HepG2 (cell line): ENCODE results near the gene CUEDC2. TPM values are rescaled to one million over a fixed set of nuclear protein-coding genes. Genes with fewer than 3 reads are reported as not detected.

ENCODE experiments used
- ATF7-NPFF ChIP-seq: sonication (generic); formaldehyde crosslinking; IDR thresholded peaks from 2 replicates; pipeline ENCODE4 v1.8.1; 2023; ENCODE audit warnings: mild to moderate bottlenecking, low read depth, missing genetic modification reagents, moderate library complexity
- CREB1 ChIP-seq, 2 experiments: fragments of 450-650 bp in 1 of 2; IDR thresholded peaks; 2 replicates each; pipeline ENCODE4 v1.6.1; 2016 to 2017; ENCODE audit warnings: control low read depth in 1 of 2, mild to moderate bottlenecking in 1 of 2, missing compliant biosample characterization in 1 of 2, missing genetic modification characterization in 1 of 2
- FOXK2 ChIP-seq: fragments of 450-650 bp; IDR thresholded peaks from 2 replicates; pipeline ENCODE4 v1.6.1; 2016
- HCFC1 ChIP-seq: fragments of 150-350 bp; IDR thresholded peaks from 2 replicates; pipeline ENCODE4 v1.6.1; 2014; ENCODE audit warnings: low read depth, low read length
- IKZF4 ChIP-seq: sonication (generic); formaldehyde crosslinking; IDR thresholded peaks from 2 replicates; pipeline ENCODE4 v1.5.1; 2020; ENCODE audit warnings: borderline replicate concordance, mild to moderate bottlenecking, low read depth, missing genetic modification reagents; ENCODE audit errors: not compliant biosample characterization
- KLF15 ChIP-seq: sonication (generic); formaldehyde crosslinking; IDR thresholded peaks from 2 replicates; pipeline ENCODE4 v1.8.1; 2023; ENCODE audit warnings: borderline replicate concordance, mild to moderate bottlenecking, inconsistent platforms, missing genetic modification reagents, mixed read lengths
- LCORL ChIP-seq, 2 experiments: fragments of 450-650 bp in 1 of 2; sonication (generic) in 1 of 2; formaldehyde crosslinking in 1 of 2; IDR thresholded peaks; 2 replicates each; pipeline versions ENCODE4 v1.5.0 to v1.6.1; 2017 to 2020; ENCODE audit warnings: antibody characterized with exemption in 1 of 2, missing genetic modification reagents in 1 of 2
- MIER2 ChIP-seq: IDR thresholded peaks from 2 replicates; pipeline ENCODE4 v1.6.1; 2016; ENCODE audit warnings: missing biosample characterization, missing genetic modification reagents
- MYC ChIP-seq: sonication (generic); formaldehyde crosslinking; IDR thresholded peaks from 2 replicates; pipeline ENCODE4 v1.9.0; 2021; ENCODE audit warnings: missing genetic modification reagents, borderline replicate concordance
- NR2F1 ChIP-seq, 2 experiments: fragments of 450-650 bp in 1 of 2; formaldehyde crosslinking in 1 of 2; IDR thresholded peaks; 2 replicates each; pipeline versions ENCODE4 v1.5.0 to v1.6.1; 2016 to 2020; ENCODE audit warnings: mild to moderate bottlenecking in 1 of 2, missing compliant biosample characterization in 1 of 2, missing genetic modification reagents in 1 of 2, moderate library complexity in 1 of 2
- SALL1 ChIP-seq: sonication (generic); formaldehyde crosslinking; IDR thresholded peaks from 2 replicates; pipeline ENCODE4 v1.8.0; 2022; ENCODE audit warnings: mild to moderate bottlenecking, missing genetic modification reagents
- SKI ChIP-seq: fragments of 450-650 bp; IDR thresholded peaks from one replicate; pipeline ENCODE4 v1.6.1; 2018; ENCODE audit warnings: mild to moderate bottlenecking; ENCODE audit not compliant: partially characterized antibody
- SKIL ChIP-seq: sonication (generic); formaldehyde crosslinking; IDR thresholded peaks from 2 replicates; pipeline ENCODE4 v1.8.0; 2022; ENCODE audit warnings: missing genetic modification reagents, mild to moderate bottlenecking, moderate library complexity, borderline replicate concordance
- SMYD3 ChIP-seq: sonication (generic); formaldehyde crosslinking; IDR thresholded peaks from 2 replicates; pipeline ENCODE4 v1.8.1; 2023; ENCODE audit warnings: mild to moderate bottlenecking, missing genetic modification reagents
- THAP9 ChIP-seq: sonication (generic); formaldehyde crosslinking; IDR thresholded peaks from 2 replicates; pipeline ENCODE4; 2020; ENCODE audit warnings: missing genetic modification reagents, mild to moderate bottlenecking, borderline replicate concordance
- ZFAT ChIP-seq: sonication (generic); formaldehyde crosslinking; conservative IDR thresholded peaks from 2 replicates; pipeline ENCODE4 v1.8.1; 2023; ENCODE audit warnings: missing genetic modification reagents, inconsistent platforms
- ZGPAT ChIP-seq: IDR thresholded peaks from 2 replicates; pipeline ENCODE4 v1.6.1; 2016; ENCODE audit warnings: mild to moderate bottlenecking
- ZNF124 ChIP-seq: sonication (generic); formaldehyde crosslinking; IDR thresholded peaks from 2 replicates; pipeline ENCODE4 v1.4.0; 2020; ENCODE audit warnings: missing genetic modification reagents
- ZNF180 ChIP-seq: sonication (generic); formaldehyde crosslinking; IDR thresholded peaks from 2 replicates; pipeline ENCODE4 v1.4.0; 2020; ENCODE audit warnings: low read depth, missing genetic modification reagents, borderline replicate concordance
- ZNF331 ChIP-seq: sonication (generic); formaldehyde crosslinking; IDR thresholded peaks from 2 replicates; pipeline ENCODE4 v1.4.0; 2020; ENCODE audit warnings: missing genetic modification reagents
- ZNF563 ChIP-seq: sonication (generic); formaldehyde crosslinking; IDR thresholded peaks from 2 replicates; pipeline ENCODE4 v1.8.0; 2022; ENCODE audit warnings: mild to moderate bottlenecking, moderate library complexity, missing genetic modification reagents
- ZNF737 ChIP-seq: sonication (generic); formaldehyde crosslinking; IDR thresholded peaks from 2 replicates; pipeline ENCODE4 v1.5.0; 2020; ENCODE audit warnings: missing genetic modification reagents, mild to moderate bottlenecking, borderline replicate concordance
- polyA plus RNA-seq, 8 experiments: library from polyadenylated mRNA; depleted of rRNA in 3 of 8; stranded (reverse) in 7 of 8; unstranded in 1 of 8; fragments of >200 nt; fragmentation: Illumina TruSeq in 4 of 8; extraction: Trizol in 4 of 8; gene quantifications; 2 replicates each; pipeline versions ENCODE4 v1.2.1 to v1.2.3, GENCODE V29; 2011 to 2016; ENCODE audit warnings: low read depth in 4 of 8, missing spikeins in 1 of 8, mixed read lengths in 1 of 8; ENCODE audit not compliant: insufficient read depth in 1 of 8
- total RNA-seq, 5 experiments: library from RNA; depleted of rRNA; stranded (reverse); fragments of >200 nt; fragmentation: Illumina TruSeq; extraction: Trizol; gene quantifications; 2 replicates each; pipeline ENCODE4 v1.2.3, GENCODE V29; 2016; ENCODE audit warnings: low read depth in 1 of 5

CUEDC2 gene
- total and polyA plus RNA-seq, 2 of the 13 experiments (the other 11 are each of a cell fraction or from before 2014, with no cell fraction given): 13.1 to 18.4 TPM

- peak; percentile 71 for TF ChIP-seq HCFC1
- TF ChIP-seq CREB1 (IDR thresholded peaks at IDR 0.05): no peak
- TF ChIP-seq CREB1 (CRISPR knock-in tag; IDR thresholded peaks at IDR 0.05): peak; percentile 83
- TF ChIP-seq MIER2 (CRISPR knock-in tag): peak; percentile 91
- peak; percentile 91 for TF ChIP-seq ZNF331 (CRISPR knock-in tag)
- TF ChIP-seq ATF7-NPFF (CRISPR knock-in tag): 0 out of 2 replicates have a peak, but pooled peaks have one; percentile 20
- no peak for TF ChIP-seq NR2F1 (CRISPR knock-in tag; IDR thresholded peaks at IDR 0.05)
- TF ChIP-seq ZNF124 (CRISPR knock-in tag): peak; percentile 92
- TF ChIP-seq SKI: peak; percentile 14
- peak; percentile 80 for TF ChIP-seq MYC (CRISPR knock-in tag)
- TF ChIP-seq ZNF563 (CRISPR knock-in tag): peak; percentile 60
- no peak for TF ChIP-seq LCORL (IDR thresholded peaks at IDR 0.05)
- peak; percentile 78 for TF ChIP-seq LCORL (CRISPR knock-in tag; IDR thresholded peaks at IDR 0.05)
- 0 out of 2 replicates have a peak, but pooled peaks have one; percentile 69 for TF ChIP-seq ZFAT (CRISPR knock-in tag)
- TF ChIP-seq ZGPAT (CRISPR knock-in tag): peak; percentile 86
- TF ChIP-seq SKIL: peak; percentile 49; the same call in 1 of the 2 replicates
- peak; percentile 71 for TF ChIP-seq SMYD3 (CRISPR knock-in tag)
- TF ChIP-seq ZNF737 (CRISPR knock-in tag): peak; percentile 54; the same call in 1 of the 2 replicates
- peak; percentile 89; the same call in 1 of the 2 replicates for TF ChIP-seq SALL1 (CRISPR knock-in tag)
- TF ChIP-seq IKZF4: peak; percentile 43
- peak; percentile 87; the same call in 1 of the 2 replicates for TF ChIP-seq THAP9 (CRISPR knock-in tag)
- 0 out of 2 replicates have a peak, but pooled peaks have one; percentile 4 for TF ChIP-seq KLF15 (CRISPR knock-in tag)
- TF ChIP-seq FOXK2: no peak
- no peak; the same call in 1 of the 2 replicates for TF ChIP-seq ZNF180
Observed at GRCh38 chr10:102420714-102421506, 11.5 kb downstream of the CUEDC2 start, which contains the start of gene FBXL15 (continued).
